ENCODE results near the gene OLFML1. TPM values are rescaled to one million over a fixed set of nuclear protein-coding genes. Genes with fewer than 3 reads are reported as not detected.
"Not testable (repeated sequence)": the region's sequence is repeated elsewhere in the genome, so short reads cannot be mapped to it uniquely, and the experiment has no call there.

Gene OLFML1
- polyA plus RNA-seq, 3 donors, result 30.7 to 41.3 (median 39.1) TPM

- no peak for DNase-seq (ENCODE audit: extremely low read depth in 1 of 11, low read depth in 9 of 11, low spot score in 4 of 11)
These were observed 10.7 kb downstream of the OLFML1 start for GRCh38 chr11:7495882-7496551.

DNA sequence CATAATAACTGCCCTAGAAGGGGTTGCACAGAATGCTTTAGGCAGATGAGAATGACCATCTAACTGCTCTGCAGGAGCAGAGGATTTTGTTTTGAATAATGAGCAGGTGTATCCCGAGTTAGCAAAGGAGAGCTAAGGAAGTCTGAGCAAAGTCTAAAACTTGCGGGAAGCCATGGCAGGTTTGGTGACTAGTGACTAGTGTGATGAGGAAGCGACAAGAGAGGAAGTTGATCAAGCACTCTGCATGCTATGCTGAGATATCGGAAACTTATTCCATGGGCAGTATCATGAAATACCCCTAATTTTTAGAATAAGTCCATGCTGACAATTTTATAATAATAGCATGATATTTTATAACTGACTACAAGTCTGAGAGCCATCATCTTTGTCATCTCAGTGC lies 12.9 kb downstream of the OLFML1 start:
- no peak for DNase-seq (ENCODE audit: extremely low read depth in 1 of 11, low read depth in 9 of 11, low spot score in 4 of 11)

- no peak for DNase-seq (ENCODE audit: extremely low read depth in 1 of 11, low read depth in 9 of 11, low spot score in 4 of 11)
These were observed 13.8 kb downstream of the OLFML1 start for GRCh38 chr11:7499081-7499480.

- DNase-seq (ENCODE audit: extremely low read depth in 1 of 11, low read depth in 9 of 11, low spot score in 4 of 11), result no peak
These were observed 14.9 kb downstream of the OLFML1 start for GRCh38 chr11:7500251-7500650.

- DNase-seq (ENCODE audit: extremely low read depth in 1 of 11, low read depth in 9 of 11, low spot score in 4 of 11), result no peak
These were observed 15.9 kb downstream of the OLFML1 start for GRCh38 chr11:7501251-7501650.

DNA sequence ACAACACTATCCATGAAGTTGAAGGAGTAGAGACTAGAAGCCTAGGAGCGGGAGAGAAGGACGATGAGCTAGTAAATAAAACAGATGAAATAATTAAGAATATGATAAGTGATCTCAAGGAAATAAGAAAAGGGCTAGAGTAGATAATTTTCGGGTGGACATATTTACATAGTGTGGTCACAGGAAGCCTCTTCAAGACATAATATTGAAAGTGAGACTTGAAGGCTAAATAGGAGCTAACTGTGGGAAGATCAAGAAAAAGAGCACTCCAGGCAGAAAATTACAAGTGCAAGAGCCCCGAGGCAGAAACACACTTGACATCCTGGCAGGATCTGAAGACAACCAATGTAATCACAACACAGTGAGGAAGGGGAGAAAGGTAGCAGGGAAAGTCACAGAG lies 16.6 kb downstream of the OLFML1 start:
- DNase-seq (ENCODE audit: extremely low read depth in 1 of 11, low read depth in 9 of 11, low spot score in 4 of 11), result no peak

DNA sequence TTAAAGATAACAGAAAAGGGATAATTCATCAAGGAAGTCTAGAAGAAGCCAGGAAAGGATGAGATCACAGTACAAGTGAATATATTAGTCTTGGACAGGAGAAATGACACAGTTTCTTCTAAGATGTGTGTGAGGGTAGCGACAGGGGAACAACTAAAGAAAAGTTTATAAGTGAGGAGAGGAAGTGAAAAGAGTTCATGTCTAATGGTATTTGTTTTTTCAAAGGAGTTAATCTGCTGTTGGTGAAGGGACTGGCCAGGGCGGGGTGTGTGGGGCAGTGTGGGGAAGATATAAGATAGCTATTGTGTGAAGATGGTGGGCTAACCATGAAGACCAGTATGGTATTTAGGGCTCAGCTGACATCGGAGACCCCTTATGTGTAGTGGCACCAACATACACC lies 20.9 kb downstream of the OLFML1 start:
- no peak for DNase-seq (ENCODE audit: extremely low read depth in 1 of 11, low read depth in 9 of 11, low spot score in 4 of 11)

DNA sequence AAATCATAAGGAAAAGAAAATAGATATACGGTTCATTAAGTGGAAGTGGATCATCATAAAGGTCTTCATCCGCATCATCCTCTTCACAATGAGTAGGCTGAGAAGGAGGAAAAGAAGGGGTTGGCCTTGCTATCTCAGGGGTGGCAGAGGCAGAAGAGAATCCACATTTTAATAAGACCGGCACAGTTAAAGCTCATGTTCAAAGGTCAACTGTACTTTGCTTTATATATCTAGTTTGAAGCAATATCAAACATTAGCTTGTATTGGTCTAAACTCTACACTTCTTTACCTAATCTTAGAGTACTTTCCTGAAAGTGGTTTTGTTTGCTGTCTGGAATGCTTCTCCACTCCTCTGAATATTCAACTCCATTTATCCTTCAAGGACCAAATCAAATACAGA lies 22.8 kb downstream of the OLFML1 start:
- DNase-seq (ENCODE audit: extremely low read depth in 1 of 11, low read depth in 9 of 11, low spot score in 4 of 11), result no peak

DNA sequence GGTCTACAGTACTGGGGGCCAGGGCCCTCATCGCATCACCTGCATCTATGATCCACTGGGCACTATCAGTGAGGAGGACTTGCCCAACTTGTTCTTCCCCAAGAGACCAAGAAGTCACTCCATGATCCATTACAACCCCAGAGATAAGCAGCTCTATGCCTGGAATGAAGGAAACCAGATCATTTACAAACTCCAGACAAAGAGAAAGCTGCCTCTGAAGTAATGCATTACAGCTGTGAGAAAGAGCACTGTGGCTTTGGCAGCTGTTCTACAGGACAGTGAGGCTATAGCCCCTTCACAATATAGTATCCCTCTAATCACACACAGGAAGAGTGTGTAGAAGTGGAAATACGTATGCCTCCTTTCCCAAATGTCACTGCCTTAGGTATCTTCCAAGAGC lies 24.7 kb downstream of the OLFML1 start:
- no peak for DNase-seq (ENCODE audit: extremely low read depth in 1 of 11, low read depth in 9 of 11, low spot score in 4 of 11)

GRCh38 chr11:7511401-7511800 lies 26.1 kb downstream of the OLFML1 start:
- DNase-seq (ENCODE audit: extremely low read depth in 1 of 11, low read depth in 9 of 11, low spot score in 4 of 11), result no peak

GRCh38 chr11:7512525-7513233 lies 27.4 kb downstream of the OLFML1 start:
- peak in 8 of 11 donors; percentile 36 to 57 (median 50) for DNase-seq (ENCODE audit: extremely low read depth in 1 of 11, low read depth in 9 of 11, low spot score in 4 of 11)

DNA sequence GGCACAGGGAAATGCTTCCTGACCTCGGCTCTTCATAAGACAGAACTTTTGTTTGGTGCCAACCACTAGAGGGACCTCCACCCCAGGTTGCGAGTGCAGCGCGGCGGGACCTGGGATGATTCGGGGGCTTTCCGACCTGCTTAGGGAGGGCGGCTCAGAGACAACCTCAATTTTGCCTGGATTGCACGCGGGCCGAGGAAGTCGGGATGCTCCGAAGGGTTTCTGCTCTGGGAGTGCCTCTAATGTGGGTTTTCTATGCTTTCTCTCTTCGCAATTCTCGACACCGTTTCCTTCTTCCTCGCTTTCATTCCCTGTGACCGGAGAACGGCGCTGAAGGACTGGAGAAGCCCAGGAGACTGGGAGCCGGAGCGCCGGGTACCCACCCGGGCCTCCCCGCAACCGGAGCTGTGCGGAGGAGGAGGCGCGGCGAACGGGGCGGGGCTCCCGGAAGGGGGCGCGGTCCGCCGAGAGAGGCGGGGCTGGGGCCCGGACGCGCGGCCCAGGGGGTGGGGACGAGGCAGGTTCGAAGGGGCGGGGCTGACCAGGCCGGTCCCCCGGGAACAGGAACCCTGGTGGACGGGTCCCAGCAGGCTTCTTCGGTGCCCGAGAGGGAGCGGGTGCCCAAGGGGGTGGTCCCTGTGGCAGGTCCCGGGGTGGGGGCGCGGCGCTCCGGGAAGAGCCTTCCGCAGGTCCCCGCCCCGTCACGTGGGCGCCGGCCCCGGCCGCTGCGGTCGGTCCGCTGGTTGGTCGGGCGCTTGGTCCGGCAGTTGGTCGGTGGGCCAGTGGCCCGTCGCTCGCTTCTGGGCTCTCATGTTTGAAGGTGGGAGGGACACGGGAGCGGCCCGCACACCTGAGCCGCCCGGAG lies 28.2 kb downstream of the OLFML1 start, which contains the start of gene PPFIBP2:
Gene PPFIBP2 (plus strand): TSS at position 766 of the 865 bp plus-strand sequence. CDS start 35,477 bp downstream, outside the sequence.
- DNase-seq (ENCODE audit: extremely low read depth in 1 of 11, low read depth in 9 of 11, low spot score in 4 of 11), result peak in 9 of 11 donors; percentile 50 to 74 (median 66)

DNA sequence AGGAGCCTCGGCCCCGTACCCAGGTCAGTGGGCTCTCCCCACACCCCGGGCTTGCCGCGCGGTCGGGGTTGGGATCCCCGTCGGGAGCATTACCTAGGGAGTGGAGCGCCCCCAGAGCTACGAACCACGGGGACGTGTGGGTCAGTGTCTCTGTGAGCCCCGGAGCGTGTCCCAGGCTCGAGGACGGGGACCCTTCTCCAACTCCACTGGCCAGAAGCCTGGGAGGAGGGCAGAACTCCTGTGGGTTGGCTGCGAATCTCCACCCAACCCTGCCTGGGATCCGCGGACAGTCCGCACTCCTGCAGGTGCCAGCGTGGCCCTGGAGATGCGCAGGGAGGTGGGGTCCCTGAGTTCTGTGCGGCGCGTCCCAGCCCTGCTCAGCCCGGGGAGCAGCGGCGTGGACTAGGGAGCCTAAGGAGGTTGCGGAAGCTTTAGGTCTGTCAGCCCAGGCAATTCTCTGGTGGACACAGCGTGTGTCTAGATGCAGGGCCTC lies 28.8 kb downstream of the OLFML1 start:
- peak in 1 of 11 donors; percentile 25 for DNase-seq (ENCODE audit: extremely low read depth in 1 of 11, low read depth in 9 of 11, low spot score in 4 of 11)

DNA sequence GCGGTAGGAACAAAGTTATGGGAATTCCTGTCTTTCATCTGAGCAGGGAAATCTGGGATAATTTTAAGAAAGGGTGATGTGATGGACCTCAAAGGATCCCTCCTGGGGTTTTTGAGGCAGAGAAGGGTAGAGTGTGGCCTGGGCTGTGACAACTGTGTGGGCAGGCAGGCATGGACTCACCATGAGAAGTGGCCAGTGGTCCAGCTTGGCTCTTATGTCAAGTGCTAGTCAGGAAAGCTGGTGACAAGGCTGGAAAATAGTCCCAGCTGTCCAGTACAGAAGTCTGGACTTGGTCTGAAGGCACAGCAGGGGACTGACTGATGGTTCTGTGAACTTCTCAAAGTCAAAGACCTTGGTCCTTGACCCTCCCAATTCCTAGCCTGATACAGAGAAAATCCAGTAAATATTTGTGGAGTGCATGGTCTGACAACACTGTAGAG lies 30.2 kb downstream of the OLFML1 start:
- DNase-seq (ENCODE audit: extremely low read depth in 1 of 11, low read depth in 9 of 11, low spot score in 4 of 11), result no peak

DNA sequence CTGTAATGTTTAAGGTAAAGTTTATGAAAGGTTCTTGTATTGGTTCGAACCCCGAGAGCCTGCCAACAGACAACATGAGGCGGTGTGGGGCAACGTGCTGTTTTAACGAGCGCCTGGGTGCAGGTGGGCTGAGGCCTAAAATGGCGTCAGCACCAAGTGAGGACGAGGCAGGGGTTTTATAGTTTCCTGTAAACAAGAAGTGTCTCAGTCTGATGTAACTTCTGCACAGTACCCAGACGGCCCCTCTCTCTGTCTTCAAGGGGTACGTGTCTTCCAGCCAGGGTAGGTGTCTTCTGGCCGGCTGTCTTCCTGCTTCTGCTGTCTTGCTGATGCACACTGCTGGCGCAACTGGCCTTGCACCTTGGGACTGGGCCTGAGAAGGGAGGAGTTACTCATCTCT lies 31.2 kb downstream of the OLFML1 start:
- no peak for DNase-seq (ENCODE audit: extremely low read depth in 1 of 11, low read depth in 9 of 11, low spot score in 4 of 11)

GRCh38 chr11:7517743-7518142 lies 32.4 kb downstream of the OLFML1 start:
- DNase-seq (ENCODE audit: extremely low read depth in 1 of 11, low read depth in 9 of 11, low spot score in 4 of 11), result not testable (repeated sequence)

DNA sequence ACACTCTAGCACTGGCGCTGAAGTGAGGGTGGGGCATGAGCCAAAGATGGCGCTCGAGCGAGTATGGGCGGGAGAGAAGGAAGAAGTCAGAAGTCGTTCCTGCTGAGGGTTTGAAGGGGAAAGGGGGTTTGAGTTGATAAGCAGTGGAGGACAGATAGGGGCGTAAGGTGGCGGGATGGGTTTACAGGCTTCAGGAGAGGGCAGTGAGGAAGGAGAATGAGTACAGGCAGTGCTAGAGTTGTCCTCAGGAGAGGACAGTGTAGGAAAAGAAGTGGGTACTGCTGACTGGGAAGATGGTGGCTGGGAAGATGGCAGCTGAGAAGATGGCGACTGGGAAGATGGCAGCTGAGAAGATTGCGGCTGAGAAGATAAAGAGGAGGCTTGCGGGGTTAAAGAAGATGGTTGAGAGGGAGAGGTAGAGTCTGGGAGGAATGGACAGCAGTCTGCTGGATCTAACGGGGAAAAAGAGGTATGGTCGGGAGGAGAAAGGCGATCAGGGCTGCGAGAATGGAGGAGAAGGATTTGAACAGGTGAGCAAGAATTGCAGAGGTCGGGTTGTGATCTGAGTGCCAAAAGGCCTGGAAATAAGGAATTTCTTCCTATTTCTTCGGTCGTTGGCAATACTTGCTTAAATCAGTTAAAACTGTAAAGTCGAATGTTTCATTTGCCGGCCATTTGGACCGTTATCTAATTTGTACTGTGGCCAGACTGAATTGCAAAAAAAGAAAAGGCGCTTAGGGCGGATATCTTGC lies 33.7 kb downstream of the OLFML1 start:
- no peak for DNase-seq (ENCODE audit: extremely low read depth in 1 of 11, low read depth in 9 of 11, low spot score in 4 of 11)

DNA sequence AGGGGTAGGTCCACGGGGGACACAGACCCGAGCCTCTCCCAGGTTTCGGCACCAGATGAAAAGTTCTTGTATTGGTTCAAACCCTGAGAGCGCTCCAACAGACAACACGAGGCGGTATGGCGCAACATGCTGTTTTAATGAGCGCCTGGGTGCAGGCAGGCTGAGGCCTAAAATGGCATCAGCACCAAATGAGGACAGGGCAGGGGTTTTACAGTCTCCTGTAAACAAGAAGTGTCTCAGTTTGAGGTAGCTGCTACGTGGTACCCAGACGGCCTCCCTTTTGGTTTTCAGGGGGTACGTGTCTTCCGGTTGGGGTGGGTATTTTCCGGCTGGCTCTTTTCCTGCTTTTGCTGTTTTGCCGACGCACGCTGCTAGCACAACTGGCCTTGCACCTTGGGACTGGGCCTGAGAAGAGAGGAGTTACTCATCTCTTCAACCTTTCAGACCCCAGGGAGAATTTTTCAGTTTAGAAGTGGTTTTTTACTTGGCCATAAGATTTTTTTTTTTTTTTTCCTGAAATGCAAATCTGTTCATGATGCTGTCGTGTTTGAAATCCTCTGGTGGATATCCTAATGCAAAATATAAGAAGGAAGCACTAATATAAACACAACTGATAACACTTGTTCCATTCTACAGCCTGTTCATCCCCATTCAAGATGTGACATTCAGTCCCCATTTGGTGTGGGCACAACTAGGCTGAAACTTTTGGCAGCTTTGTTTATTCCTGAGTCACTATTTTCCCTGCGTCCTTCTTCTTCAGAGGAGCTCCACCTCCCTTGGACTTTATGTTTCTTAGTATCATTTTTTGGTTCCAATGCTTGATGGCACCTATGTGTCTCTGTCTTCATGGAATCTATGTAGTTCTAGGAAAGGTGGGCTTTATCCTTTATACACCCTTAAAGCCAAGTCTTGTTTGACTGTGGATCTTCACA lies 35.0 kb downstream of the OLFML1 start:
- no peak for DNase-seq (ENCODE audit: extremely low read depth in 1 of 11, low read depth in 9 of 11, low spot score in 4 of 11)
